GM13976 (cell line): ENCODE data around the gene COPS8.

Experiments used
- DNase-seq: peaks from one replicate; pipeline ENCODE4 v3.0.0; 2012; ENCODE audit warnings: low spot score
- in situ Hi-C: fragments of 300-500 bp; cut with MboI; formaldehyde crosslinking; loops from one replicate; pipeline ENCODE4 v1.12.0; 2022; ENCODE audit warnings: low sequenced_read_pairs, mixed read lengths, inconsistent platforms; ENCODE audit not compliant: unreplicated experiment
- TF ChIP-seq, protein P1 (sequence below): IDR thresholded peaks from 2 replicates; pipeline ENCODE4 v1.5.1; 2012; ENCODE audit warnings: borderline replicate concordance, mild to moderate bottlenecking; ENCODE audit not compliant: insufficient read depth; ENCODE audit errors: extremely low read depth, missing control alignments, control extremely low read depth

Gene COPS8

DNA sequence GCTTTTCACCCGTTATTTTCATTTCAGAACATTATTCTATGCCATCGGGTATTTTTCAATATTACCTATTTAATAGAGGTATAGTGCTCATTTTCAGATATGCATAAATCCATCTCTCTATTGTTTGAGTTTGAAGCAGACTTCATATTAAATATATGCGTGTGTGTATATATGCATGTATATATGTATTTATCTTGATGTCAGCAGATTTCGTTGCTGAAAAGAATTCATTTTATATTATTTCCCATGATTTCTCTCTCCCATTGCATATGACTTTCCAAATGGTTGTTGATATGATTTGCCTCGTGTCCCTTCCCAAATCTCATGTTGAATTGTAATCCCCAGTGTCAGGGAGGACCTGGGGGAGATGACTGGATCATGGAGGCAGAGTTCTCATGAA is 28.6 kb upstream of the COPS8 start:
- TF ChIP-seq, protein P1, sequence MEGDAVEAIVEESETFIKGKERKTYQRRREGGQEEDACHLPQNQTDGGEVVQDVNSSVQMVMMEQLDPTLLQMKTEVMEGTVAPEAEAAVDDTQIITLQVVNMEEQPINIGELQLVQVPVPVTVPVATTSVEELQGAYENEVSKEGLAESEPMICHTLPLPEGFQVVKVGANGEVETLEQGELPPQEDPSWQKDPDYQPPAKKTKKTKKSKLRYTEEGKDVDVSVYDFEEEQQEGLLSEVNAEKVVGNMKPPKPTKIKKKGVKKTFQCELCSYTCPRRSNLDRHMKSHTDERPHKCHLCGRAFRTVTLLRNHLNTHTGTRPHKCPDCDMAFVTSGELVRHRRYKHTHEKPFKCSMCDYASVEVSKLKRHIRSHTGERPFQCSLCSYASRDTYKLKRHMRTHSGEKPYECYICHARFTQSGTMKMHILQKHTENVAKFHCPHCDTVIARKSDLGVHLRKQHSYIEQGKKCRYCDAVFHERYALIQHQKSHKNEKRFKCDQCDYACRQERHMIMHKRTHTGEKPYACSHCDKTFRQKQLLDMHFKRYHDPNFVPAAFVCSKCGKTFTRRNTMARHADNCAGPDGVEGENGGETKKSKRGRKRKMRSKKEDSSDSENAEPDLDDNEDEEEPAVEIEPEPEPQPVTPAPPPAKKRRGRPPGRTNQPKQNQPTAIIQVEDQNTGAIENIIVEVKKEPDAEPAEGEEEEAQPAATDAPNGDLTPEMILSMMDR, result no peak
- DNase-seq, result no peak
- in situ Hi-C loops, result loop anchor here (25.0 kb wide), 1 partner anchor 545 kb away; a partner anchor contains a TSS

- in situ Hi-C loops, result loop anchor here (25.0 kb wide), 1 partner anchor 546 kb away; a partner anchor contains a TSS
- DNase-seq, result peak; percentile 63
- TF ChIP-seq, protein P1, result no peak
These were observed 27.8 kb upstream of the COPS8 start for GRCh38 chr2:237057893-237058300.

DNA sequence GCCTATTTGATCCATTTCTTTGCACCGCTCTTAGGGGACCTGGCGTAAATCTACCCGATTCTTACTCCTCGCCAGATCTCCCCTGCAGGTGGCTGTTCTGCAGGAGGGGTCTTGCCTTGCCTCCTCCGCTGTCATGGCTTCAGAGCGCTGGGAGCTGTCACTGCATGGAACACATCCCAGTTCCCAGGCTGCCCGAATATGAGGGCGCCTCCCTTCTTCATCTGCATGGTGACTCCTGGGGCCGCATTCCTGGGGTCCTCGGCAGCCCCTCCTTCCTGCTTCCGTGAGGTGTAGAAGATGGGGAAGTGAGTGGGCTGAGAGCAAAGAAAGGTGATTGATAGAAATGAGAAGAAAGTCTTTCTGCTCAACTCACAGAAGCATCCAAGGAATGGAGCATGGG is 27.3 kb upstream of the COPS8 start:
- in situ Hi-C loops, result loop anchor here (25.0 kb wide), 1 partner anchor 546 kb away; a partner anchor contains a TSS
- TF ChIP-seq, protein P1, result no peak
- DNase-seq, result no peak

DNA sequence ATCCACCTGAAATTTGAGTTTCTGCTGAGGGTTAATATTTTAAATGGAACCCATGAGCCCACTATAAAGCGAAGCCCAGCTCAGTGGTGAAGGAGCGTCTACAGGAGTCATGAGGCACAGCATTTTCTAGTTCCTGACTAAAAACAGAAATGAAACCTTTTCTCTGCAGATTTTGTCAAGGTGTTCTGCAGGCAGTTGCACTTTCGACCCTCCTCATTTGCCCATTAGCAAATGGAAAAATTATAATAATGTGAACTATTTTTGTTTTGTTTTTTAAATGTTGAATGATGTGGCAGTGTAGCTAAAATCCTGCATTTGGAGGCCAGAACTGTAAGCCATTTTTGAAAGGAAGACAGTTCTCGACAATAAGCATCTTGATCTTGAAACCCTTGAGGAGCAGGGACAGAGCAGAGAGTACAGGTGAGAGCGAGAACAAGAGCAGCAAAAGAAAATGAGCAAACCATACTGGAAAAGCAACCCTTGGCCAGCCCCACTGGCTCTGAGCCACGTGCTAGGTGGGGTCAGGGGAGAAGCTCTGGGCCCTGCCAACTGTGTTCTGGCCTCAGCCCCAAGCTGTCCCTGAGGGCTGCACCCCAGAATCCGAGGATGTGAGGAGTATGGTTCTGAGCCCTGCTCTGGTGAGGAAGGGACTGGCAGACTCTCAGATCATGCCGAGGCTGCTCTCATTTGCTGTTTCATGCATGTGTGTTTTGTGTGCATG is 26.4 kb upstream of the COPS8 start:
- in situ Hi-C loops, result loop anchor here (25.0 kb wide), 1 partner anchor 547 kb away; a partner anchor contains a TSS
- peak; percentile 79 for DNase-seq
- TF ChIP-seq, protein P1, result no peak

- TF ChIP-seq, protein P1, result peak; percentile 49
- peak; percentile 67 for DNase-seq
- in situ Hi-C loops, result loop anchor here (25.0 kb wide), 1 partner anchor 548 kb away; a partner anchor contains a TSS
These were observed 25.0 kb upstream of the COPS8 start for GRCh38 chr2:237060534-237061312.

- TF ChIP-seq, protein P1, result no peak
- in situ Hi-C loops, result loop anchor here (25.0 kb wide), 1 partner anchor 549 kb away; a partner anchor contains a TSS
- DNase-seq, result no peak
These were observed 24.3 kb upstream of the COPS8 start for GRCh38 chr2:237061356-237061755.
